Measurements from ENCODE around the gene SUMF1. TPM values are rescaled to one million over a fixed set of nuclear protein-coding genes. Genes with fewer than 3 reads are reported as not detected.

The SUMF1 gene
- total and polyA plus RNA-seq, 2 of the 4 experiments (the other 2 are of a cell fraction) = 26.3 to 38.4 TPM

- H3K18ac ChIP-seq (ENCODE audit: low read depth, low read length) = no peak overlapping the region
- no peak overlapping the region for H3K14ac ChIP-seq (replicated peaks; ENCODE audit: low read depth, low read length)
- peaks cover 4% of the 10 kb centered on the region; the same call in 1 of the 2 replicates for H3K9me1 ChIP-seq (ENCODE audit: insufficient read depth, low read length)
- H3K56ac ChIP-seq (ENCODE audit: extremely low read depth, insufficient read depth, low read length) = no peak overlapping the region
- no peaks in the 10 kb centered on the region for H3K79me1 ChIP-seq (ENCODE audit: low read depth in 1 of 2, low read length in 2 of 2)
- H3K23ac ChIP-seq (ENCODE audit: low read depth, low read length) = no peak overlapping the region
- TF ChIP-seq CEBPB (IDR thresholded peaks at IDR 0.05; ENCODE audit: low read depth, low read length) = peak; percentile 30; the same call in 1 of the 2 replicates
- peak; percentile 46; the same call in 1 of the 2 replicates for TF ChIP-seq FOS (IDR thresholded peaks at IDR 0.05; ENCODE audit: low read depth, low read length)
- no peak for TF ChIP-seq CHD1 (IDR thresholded peaks at IDR 0.05; ENCODE audit: low read depth, low read length)
- TF ChIP-seq RAD21 (IDR thresholded peaks at IDR 0.05; ENCODE audit: low read length) = no peak
- TF ChIP-seq, protein P1, sequence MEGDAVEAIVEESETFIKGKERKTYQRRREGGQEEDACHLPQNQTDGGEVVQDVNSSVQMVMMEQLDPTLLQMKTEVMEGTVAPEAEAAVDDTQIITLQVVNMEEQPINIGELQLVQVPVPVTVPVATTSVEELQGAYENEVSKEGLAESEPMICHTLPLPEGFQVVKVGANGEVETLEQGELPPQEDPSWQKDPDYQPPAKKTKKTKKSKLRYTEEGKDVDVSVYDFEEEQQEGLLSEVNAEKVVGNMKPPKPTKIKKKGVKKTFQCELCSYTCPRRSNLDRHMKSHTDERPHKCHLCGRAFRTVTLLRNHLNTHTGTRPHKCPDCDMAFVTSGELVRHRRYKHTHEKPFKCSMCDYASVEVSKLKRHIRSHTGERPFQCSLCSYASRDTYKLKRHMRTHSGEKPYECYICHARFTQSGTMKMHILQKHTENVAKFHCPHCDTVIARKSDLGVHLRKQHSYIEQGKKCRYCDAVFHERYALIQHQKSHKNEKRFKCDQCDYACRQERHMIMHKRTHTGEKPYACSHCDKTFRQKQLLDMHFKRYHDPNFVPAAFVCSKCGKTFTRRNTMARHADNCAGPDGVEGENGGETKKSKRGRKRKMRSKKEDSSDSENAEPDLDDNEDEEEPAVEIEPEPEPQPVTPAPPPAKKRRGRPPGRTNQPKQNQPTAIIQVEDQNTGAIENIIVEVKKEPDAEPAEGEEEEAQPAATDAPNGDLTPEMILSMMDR (conservative IDR thresholded peaks at IDR 0.05; ENCODE audit: low read depth, low read length) = no peak
- peak; percentile 42; the same call in 1 of the 2 replicates for TF ChIP-seq BHLHE40 (IDR thresholded peaks at IDR 0.05; ENCODE audit: low read depth, low read length)
- TF ChIP-seq MAZ (IDR thresholded peaks at IDR 0.05; ENCODE audit: borderline replicate concordance, low read depth, low read length) = peak; percentile 18; the same call in 1 of the 2 replicates
- H2BK15ac ChIP-seq (ENCODE audit: low read depth, low read length) = no peak overlapping the region
- no peak overlapping the region for H3K27ac ChIP-seq (ENCODE audit: insufficient read depth, low read length)
- in situ Hi-C loops (cut with MboI; ENCODE audit: low sequenced_read_pairs) = no loop called here
- BruUV-seq (replicated peaks) = no TSS peak
- H4K8ac ChIP-seq (ENCODE audit: low read depth in 2 of 2, low read length in 2 of 2) = no peak overlapping the region
- no peak overlapping the region for H2AK9ac ChIP-seq (replicated peaks; ENCODE audit: low read depth, low read length, poor library complexity)
- H3K4me2 ChIP-seq (ENCODE audit: low read depth, low read length) = no peak overlapping the region
- H3K27me3 ChIP-seq (ENCODE audit: control insufficient read depth, insufficient read depth, low read length) = no peaks in the 10 kb centered on the region
- no peak overlapping the region for H3K4me3 ChIP-seq (ENCODE audit: insufficient read depth, low read depth, low read length)
- no peak overlapping the region for H2BK120ac ChIP-seq (ENCODE audit: low read depth, low read length)
- no peak overlapping the region for H3K4ac ChIP-seq (ENCODE audit: low read depth, low read length)
- H3K9me3 ChIP-seq (ENCODE audit: control insufficient read depth, insufficient read depth, low read length) = no peaks in the 10 kb centered on the region
- peaks cover 5% of the 10 kb centered on the region; the same call in 1 of the 2 replicates for H3K4me1 ChIP-seq (ENCODE audit: control insufficient read depth, insufficient read depth, low read length)
- DNase-seq (peak; percentile 92), ATAC-seq (ENCODE audit: low read depth) (peak; percentile 87)
- dilution Hi-C loops (cut with HindIII; ENCODE audit: low sequenced_read_pairs, unreplicated experiment) = no loop called here
- H4K91ac ChIP-seq (ENCODE audit: insufficient read depth, low read depth, low read length) = no peak overlapping the region
- POLR2A ChIA-PET (ENCODE audit: unreplicated experiment) = no interaction called here
- no peak overlapping the region for H3K9ac ChIP-seq (ENCODE audit: low read depth, low read length)
- H2AFZ ChIP-seq (replicated peaks; ENCODE audit: low read length, poor library complexity) = no peak overlapping the region
- no peak overlapping the region for H4K5ac ChIP-seq (ENCODE audit: low read depth, low read length)
- intact Hi-C loops (cut with micrococcal nuclease) = no loop called here
- no peaks in the 10 kb centered on the region for H3K36me3 ChIP-seq (ENCODE audit: control insufficient read depth, insufficient read depth, low read length)
- 40% methylated on average over 1 of the region's 6 CpGs; no CpG with 5 or more reads in 1 of the 2 experiments for WGBS, 2 experiments (ENCODE audit: extremely low coverage in 2 of 2, insufficient read length in 1 of 2)
- no peak overlapping the region for H2AK5ac ChIP-seq (ENCODE audit: low read depth, low read length)
- CTCF ChIA-PET = no interaction called here
- no peak overlapping the region for H2BK20ac ChIP-seq (ENCODE audit: low read depth, low read length)
- no peak overlapping the region for H2BK5ac ChIP-seq (ENCODE audit: low read depth, low read length, poor library complexity, severe bottlenecking)
- no peaks in the 10 kb centered on the region for H4K20me1 ChIP-seq (ENCODE audit: insufficient read depth, low read length)
These were observed 50.1 kb downstream of the SUMF1 start for GRCh38 chr3:4416961-4417360.
